Measurements from ENCODE around the gene MRPS23.

DNA sequence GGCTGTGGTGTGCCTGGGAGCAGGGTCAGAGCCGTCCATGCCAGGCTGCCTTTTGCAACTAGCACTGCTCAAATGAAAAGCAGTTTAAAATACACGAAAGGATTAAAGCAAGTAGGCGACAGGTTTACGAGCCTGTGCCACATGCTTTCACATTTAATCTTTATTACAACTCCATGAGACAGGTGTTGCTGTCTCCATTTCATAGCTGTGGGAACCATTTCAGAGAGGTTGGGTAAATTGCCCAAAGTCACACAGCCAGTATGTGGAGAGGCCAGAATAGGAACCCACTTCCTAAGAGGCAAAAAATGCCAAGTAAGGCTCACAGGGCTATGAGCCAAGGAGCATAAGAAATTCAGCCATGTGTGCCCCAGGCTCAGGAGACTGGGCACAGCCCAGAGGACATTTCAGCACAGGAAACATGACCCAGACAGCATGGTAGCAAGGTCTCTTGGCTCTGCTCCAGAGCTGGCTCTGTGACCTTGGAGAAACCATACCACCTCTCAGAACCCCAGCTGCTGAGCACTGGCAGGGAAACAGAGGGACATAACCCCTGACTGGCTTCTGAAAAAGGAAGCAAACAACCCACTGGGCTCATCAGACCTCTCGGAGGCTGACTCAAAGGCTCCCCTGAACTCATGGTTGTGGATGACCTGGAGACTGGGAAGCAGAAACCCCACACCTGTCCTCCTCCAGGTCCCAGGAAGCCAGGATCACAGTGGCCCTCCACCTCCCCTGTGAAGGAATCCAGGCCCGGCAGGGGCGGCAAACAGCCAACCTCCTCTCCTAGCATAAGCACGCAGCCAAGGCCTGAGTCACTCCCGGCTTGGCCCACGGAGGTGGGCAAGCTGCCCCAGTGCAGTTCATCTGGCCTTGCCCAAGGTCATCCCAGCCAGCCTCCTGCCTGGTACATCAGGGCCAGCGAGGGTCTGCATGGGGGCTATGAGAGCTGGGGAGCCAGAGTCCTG lies 40.3 kb upstream of the MRPS23 start:
- TF ChIP-seq, protein P1, sequence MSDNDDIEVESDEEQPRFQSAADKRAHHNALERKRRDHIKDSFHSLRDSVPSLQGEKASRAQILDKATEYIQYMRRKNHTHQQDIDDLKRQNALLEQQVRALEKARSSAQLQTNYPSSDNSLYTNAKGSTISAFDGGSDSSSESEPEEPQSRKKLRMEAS (IDR thresholded peaks at IDR 0.05; ENCODE audit: low read depth, low read length), result no peak
- TF ChIP-seq POLR2A (IDR thresholded peaks at IDR 0.05; ENCODE audit: extremely low read depth, insufficient read length), result no peak
- TF ChIP-seq, protein P2, sequence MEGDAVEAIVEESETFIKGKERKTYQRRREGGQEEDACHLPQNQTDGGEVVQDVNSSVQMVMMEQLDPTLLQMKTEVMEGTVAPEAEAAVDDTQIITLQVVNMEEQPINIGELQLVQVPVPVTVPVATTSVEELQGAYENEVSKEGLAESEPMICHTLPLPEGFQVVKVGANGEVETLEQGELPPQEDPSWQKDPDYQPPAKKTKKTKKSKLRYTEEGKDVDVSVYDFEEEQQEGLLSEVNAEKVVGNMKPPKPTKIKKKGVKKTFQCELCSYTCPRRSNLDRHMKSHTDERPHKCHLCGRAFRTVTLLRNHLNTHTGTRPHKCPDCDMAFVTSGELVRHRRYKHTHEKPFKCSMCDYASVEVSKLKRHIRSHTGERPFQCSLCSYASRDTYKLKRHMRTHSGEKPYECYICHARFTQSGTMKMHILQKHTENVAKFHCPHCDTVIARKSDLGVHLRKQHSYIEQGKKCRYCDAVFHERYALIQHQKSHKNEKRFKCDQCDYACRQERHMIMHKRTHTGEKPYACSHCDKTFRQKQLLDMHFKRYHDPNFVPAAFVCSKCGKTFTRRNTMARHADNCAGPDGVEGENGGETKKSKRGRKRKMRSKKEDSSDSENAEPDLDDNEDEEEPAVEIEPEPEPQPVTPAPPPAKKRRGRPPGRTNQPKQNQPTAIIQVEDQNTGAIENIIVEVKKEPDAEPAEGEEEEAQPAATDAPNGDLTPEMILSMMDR (IDR thresholded peaks at IDR 0.05; ENCODE audit: low read depth, low read length), result no peak

Measured in NB4 (cell line).